HFF-Myc (cell line): ENCODE results near the gene SEZ6.

Source experiments
- DNase-seq: peaks from one replicate; pipeline ENCODE4 v3.0.0-alpha.2; 2011; ENCODE audit warnings: low read depth; ENCODE audit errors: extremely low read depth
- H3K4me3 ChIP-seq: replicated peaks from 2 replicates; pipeline ENCODE4 v1.5.1; 2011; ENCODE audit warnings: low read depth, mild to moderate bottlenecking, control low read depth, low read length
- CTCF ChIP-seq: IDR thresholded peaks from 2 replicates; pipeline ENCODE4 v1.5.1; 2012; ENCODE audit warnings: mild to moderate bottlenecking, low read depth, low read length, control low read depth; ENCODE audit errors: missing control alignments

SEZ6 gene

DNA sequence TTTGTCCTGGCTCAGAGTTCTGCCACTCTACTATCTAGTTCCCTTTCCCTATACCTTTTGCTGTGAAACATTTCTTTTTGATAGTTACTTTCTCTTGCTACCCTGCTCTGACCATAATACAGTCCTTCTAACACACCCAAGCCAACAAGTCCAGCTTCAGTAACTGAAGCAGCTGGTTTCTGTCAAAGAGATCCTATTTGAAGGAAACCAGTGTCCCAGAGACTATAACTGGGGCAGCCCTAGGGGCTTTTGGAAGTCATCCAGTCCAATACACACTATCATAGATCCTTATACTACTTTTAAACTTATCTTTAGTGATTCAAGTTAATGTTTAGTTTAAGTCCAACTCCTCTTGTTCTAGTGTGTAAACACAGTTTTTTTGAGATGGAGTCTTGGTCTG lies 85.6 kb downstream of the SEZ6 start:
- TF ChIP-seq CTCF, result no peak
- no peak for DNase-seq
- H3K4me3 ChIP-seq, result no peak overlapping the region

DNA sequence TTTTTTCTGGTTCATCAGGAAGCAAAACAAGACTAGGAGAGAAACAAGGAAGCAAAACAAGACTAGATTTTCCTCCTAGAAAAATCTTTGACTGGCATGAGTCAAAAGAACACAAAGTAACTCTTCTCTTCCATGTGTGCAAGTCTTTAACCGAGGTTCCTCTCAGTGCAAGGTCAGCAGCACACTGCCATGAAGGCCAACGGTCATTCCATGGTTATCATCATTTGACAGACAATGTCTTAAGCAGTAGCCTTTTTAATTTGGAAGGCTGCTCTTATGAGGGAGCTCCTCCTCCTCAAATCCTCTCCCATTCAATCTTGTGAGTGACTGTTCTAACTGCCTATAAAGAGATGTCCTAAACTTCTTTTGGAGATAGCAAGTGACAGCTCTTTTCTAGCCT lies 87.5 kb downstream of the SEZ6 start:
- H3K4me3 ChIP-seq, result no peak overlapping the region
- no peak for TF ChIP-seq CTCF
- DNase-seq, result no peak

- TF ChIP-seq CTCF, result no peak
- no peak overlapping the region for H3K4me3 ChIP-seq
- DNase-seq, result no peak
Observed at GRCh38 chr17:28917465-28917864, 88.4 kb downstream of the SEZ6 start.

DNA sequence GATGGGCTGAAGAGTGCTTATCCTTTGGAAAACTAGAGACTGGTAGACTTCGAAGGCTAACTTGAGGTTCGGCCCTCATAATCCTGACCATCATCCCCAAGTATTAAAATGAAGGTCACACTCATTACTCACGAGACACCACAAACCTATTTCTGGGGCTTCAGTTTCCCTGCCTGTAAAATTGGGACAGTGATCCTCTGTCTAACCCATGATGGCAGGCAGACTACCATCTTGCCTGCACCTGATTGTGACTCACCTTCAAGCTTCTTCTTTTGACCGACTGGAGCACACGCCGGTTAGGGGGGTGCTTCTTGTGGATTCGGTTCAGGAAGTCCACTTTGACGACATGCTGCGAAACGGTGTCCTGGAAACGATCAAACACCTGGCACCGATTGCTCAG lies 88.8 kb downstream of the SEZ6 start:
- DNase-seq, result no peak
- TF ChIP-seq CTCF, result no peak
- no peak overlapping the region for H3K4me3 ChIP-seq

DNA sequence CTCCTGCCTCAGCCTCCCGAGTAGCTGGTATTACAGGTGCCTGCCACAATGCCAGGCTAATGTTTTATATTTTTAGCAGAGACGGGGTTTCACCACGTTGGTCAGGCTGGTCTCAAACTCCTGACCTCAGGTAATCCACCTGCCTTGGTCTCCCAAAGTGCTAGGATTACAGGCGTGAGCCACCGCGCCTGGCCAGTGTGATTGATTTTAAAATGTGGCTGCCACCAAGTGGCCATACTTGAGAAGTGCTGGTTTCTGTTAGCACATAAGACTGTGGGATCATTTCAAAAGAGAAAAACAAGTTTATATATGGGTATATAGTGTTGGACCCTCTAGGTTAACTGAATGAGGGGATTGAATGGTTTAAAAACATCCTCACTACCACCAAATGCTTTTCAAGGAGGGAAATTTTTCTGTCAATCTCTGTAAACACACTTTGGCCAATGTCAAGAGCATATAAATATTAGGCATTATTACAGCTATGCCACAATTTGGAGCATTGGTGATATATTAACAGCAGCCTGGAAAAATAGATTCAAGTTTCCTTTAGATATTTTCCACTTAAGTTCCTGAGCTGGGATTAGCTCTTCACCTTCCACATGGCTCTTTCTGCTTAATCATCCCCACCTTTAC lies 89.4 kb downstream of the SEZ6 start:
- peak; percentile 50 for TF ChIP-seq CTCF
- no peak for DNase-seq
- H3K4me3 ChIP-seq, result no peak overlapping the region

DNA sequence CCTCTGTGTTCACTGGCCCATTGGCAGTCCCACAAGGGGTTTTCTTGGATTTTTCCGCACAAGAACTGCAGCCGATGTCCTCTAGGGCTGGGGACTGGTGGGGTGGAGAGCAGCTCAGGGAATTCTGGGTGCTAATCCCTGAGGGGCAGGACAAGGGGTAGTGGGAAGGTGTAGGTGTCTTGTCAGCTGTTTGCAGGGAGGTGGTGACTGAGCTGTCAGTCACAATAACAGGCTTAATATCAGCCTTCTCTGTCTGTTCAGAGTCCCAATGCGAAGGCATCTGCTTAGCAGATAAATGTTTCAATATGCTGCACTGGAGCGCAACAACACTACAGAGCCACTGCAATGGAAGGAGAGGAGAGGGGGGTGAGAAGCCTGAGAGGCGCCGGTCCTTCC lies 92.9 kb downstream of the SEZ6 start:
- no peak for TF ChIP-seq CTCF

More for the DNA sequence above, 92.9 kb downstream of the SEZ6 start:
- no peak overlapping the region for H3K4me3 ChIP-seq
- no peak for DNase-seq
